Colonic mucosa (tissue), 4 donors: ENCODE measurements around the gene RNF8. TPM values are rescaled to one million over a fixed set of nuclear protein-coding genes. Genes with fewer than 3 reads are reported as not detected.
"Not testable (repeated sequence)": the region's sequence is repeated elsewhere in the genome, so short reads cannot be mapped to it uniquely, and the experiment has no call there.

Experiments used
- DNase-seq: peaks from one replicate; pipeline ENCODE4 v3.0.0-alpha.2; 2020
- H3K27ac ChIP-seq: fragments of 200-600 bp; one replicate; pipeline ENCODE4 v1.8.0; 2021
- H3K27me3 ChIP-seq: fragments of 200-600 bp; one replicate; pipeline ENCODE4 v1.8.0; 2021
- H3K36me3 ChIP-seq: fragments of 200-600 bp; one replicate; pipeline ENCODE4 v1.8.0; 2021
- H3K4me1 ChIP-seq: fragments of 200-600 bp; one replicate; pipeline ENCODE4 v1.8.0; 2021; ENCODE audit warnings: mild to moderate bottlenecking
- H3K4me3 ChIP-seq: fragments of 200-600 bp; one replicate; pipeline ENCODE4 v1.8.0; 2021
- H3K9ac ChIP-seq, 2 donors: one replicate each; pipeline ENCODE4 v1.7.0; 2013; ENCODE audit warnings: control low read depth in 2 of 2, low read depth in 2 of 2, low read length in 2 of 2
- H3K9me3 ChIP-seq: fragments of 200-600 bp; one replicate; pipeline ENCODE4 v1.8.0; 2021
- CTCF ChIP-seq: fragments of 200-600 bp; IDR thresholded peaks from one replicate; pipeline ENCODE4 v1.8.0; 2022; ENCODE audit warnings: antibody characterized with exemption, mild to moderate bottlenecking
- intact Hi-C: fragments of 100-400 bp; cut with DNase I; formaldehyde crosslinking; loops from one replicate; pipeline ENCODE4 v1.14.1; 2022
- total RNA-seq, 2 donors: library from RNA; stranded (reverse); fragmentation: NEBNext Ultra II Directional in 1 of 2; extraction: Animal tissue kit (Norgen Biotek cat#: 25700) in 1 of 2; gene quantifications; one replicate each; pipeline ENCODE4 v1.2.1, GENCODE V29; 2021
- donor health status: healthy.
- donor health status: DM: no; HTN: no; CAD: no.
- donor health status: DM: no; HTN: no; CAD: no.

The RNF8 gene
- total RNA-seq, 2 donors from 2014 or later, result 12.2 to 17.3 TPM

GRCh38 chr6:37435816-37436215, 82.0 kb downstream of the RNF8 start:
- no peak overlapping the region for H3K9ac ChIP-seq
- peaks cover 5% of the 10 kb centered on the region for H3K36me3 ChIP-seq
- DNase-seq, result no peak
- intact Hi-C loops, result no loop called here
- no peaks in the 10 kb centered on the region for H3K27me3 ChIP-seq
- no peak for TF ChIP-seq CTCF
- H3K4me3 ChIP-seq, result no peak overlapping the region
- peaks cover 7% of the 10 kb centered on the region for H3K4me1 ChIP-seq
- H3K27ac ChIP-seq, result no peak overlapping the region
- H3K9me3 ChIP-seq, result no peaks in the 10 kb centered on the region

- intact Hi-C loops, result no loop called here
- no peak for TF ChIP-seq CTCF
- no peak overlapping the region for H3K9ac ChIP-seq
- H3K36me3 ChIP-seq, result peaks cover 5% of the 10 kb centered on the region
- H3K27ac ChIP-seq, result no peak overlapping the region
- DNase-seq, result no peak
- no peaks in the 10 kb centered on the region for H3K27me3 ChIP-seq
- peaks cover 13% of the 10 kb centered on the region for H3K4me1 ChIP-seq
- H3K9me3 ChIP-seq, result no peaks in the 10 kb centered on the region
- no peak overlapping the region for H3K4me3 ChIP-seq
Measured at GRCh38 chr6:37438930-37439329, 85.1 kb downstream of the RNF8 start.

- H3K4me3 ChIP-seq, result no peak overlapping the region
- no peaks in the 10 kb centered on the region for H3K27me3 ChIP-seq
- no peaks in the 10 kb centered on the region for H3K9me3 ChIP-seq
- H3K36me3 ChIP-seq, result peaks cover 5% of the 10 kb centered on the region
- no peak overlapping the region for H3K9ac ChIP-seq
- no peak for DNase-seq
- no peak for TF ChIP-seq CTCF
- H3K4me1 ChIP-seq, result peaks cover 7% of the 10 kb centered on the region
- intact Hi-C loops, result no loop called here
- no peak overlapping the region for H3K27ac ChIP-seq
Measured at GRCh38 chr6:37441651-37442050, 87.9 kb downstream of the RNF8 start.

GRCh38 chr6:37442416-37443215, 88.8 kb downstream of the RNF8 start:
- H3K9me3 ChIP-seq, result no peaks in the 10 kb centered on the region
- DNase-seq, result no peak
- H3K27ac ChIP-seq, result peak overlapping the region; percentile 29
- no peak for TF ChIP-seq CTCF
- peaks cover 7% of the 10 kb centered on the region for H3K4me1 ChIP-seq
- no peak overlapping the region for H3K9ac ChIP-seq
- peak overlapping the region; percentile 11 for H3K4me3 ChIP-seq
- intact Hi-C loops, result no loop called here
- peaks cover 5% of the 10 kb centered on the region for H3K36me3 ChIP-seq
- no peaks in the 10 kb centered on the region for H3K27me3 ChIP-seq

GRCh38 chr6:37443216-37443542, 89.4 kb downstream of the RNF8 start:
- intact Hi-C loops, H3K27me3 ChIP-seq, H3K36me3 ChIP-seq, H3K9ac ChIP-seq, H3K9me3 ChIP-seq, H3K4me1 ChIP-seq, DNase-seq: not testable (repeated sequence)
- Histone ChIP-seq H3K27ac (peak overlapping the region; percentile 29), H3K4me3 (peak overlapping the region; percentile 11)

Other genes with a start within 250 kb of the RNF8 start
- 10 to 100 TPM; 15.6 to 26.2 TPM for gene PIM1, start 183.8 kb upstream of the RNF8 start, total RNA-seq
- 10 to 100 TPM; 13.3 to 15.2 TPM for gene TBC1D22B, start 96.2 kb upstream of the RNF8 start, total RNA-seq
- gene TMEM217, start 95.8 kb upstream of the RNF8 start, total RNA-seq, result 1 to 10 TPM in 1 of 2 donors, under 1 TPM in 1; 0.62 to 1.2 TPM
- gene CMTR1, start 79.2 kb downstream of the RNF8 start, total RNA-seq, result 10 to 100 TPM; 20.3 to 24.4 TPM
- gene CCDC167, start 145.9 kb downstream of the RNF8 start, total RNA-seq, result 10 to 100 TPM; 11.8 to 31.8 TPM